GM18870 (cell line): ENCODE results near the gene GALNT5.
"Not testable (repeated sequence)": the region's sequence is repeated elsewhere in the genome, so short reads cannot be mapped to it uniquely, and the experiment has no call there.

Experiments
- ATAC-seq: cut with Tn5 transposase; IDR thresholded peaks from one replicate; pipeline ENCODE4 v1.9.1; 2021; ENCODE audit warnings: moderate library complexity; ENCODE audit not compliant: unreplicated experiment

Gene GALNT5

GRCh38 chr2:157246765-157247407 lies 10.6 kb upstream of the GALNT5 start:
- ATAC-seq: no peak

DNA sequence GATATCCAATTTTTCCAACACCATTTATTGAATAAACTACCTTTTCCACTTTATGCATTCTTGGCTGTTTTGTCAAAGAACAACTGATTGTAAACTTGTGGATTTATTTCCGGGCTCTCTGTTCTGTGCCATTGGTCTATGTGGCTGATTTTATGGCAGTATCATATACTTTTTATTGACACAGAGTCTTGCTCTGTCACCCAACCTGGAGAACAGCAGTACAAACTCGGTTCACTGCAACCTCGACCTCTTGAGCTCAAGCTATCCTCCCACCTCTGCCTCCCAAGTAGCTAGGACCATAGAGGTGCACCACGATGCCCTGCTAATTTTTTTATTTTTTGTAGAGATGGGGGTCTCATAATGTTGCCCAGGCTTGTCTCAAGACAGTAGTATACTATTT lies 6.7 kb upstream of the GALNT5 start:
- no peak for ATAC-seq

GRCh38 chr2:157251932-157252331 lies 5.6 kb upstream of the GALNT5 start:
- no peak for ATAC-seq

DNA sequence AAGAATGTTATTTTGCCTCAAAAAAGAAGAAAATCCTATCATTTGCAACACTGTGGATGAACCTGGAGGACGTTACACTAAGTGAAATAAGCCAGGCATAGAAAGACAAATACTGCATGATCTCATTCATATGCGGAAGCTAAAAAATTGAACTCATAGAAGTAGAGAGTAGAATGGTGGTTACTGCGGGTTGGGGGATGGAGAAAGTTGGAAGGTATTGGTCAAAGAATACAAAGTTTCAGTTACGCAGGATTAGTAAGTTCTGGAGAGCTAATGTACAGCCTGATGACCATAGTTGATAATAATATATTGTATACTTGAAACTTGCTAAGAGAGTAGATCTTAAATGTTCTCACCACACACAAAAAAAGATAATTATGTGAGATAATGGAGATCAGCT lies 5.0 kb upstream of the GALNT5 start:
- ATAC-seq: no peak

DNA sequence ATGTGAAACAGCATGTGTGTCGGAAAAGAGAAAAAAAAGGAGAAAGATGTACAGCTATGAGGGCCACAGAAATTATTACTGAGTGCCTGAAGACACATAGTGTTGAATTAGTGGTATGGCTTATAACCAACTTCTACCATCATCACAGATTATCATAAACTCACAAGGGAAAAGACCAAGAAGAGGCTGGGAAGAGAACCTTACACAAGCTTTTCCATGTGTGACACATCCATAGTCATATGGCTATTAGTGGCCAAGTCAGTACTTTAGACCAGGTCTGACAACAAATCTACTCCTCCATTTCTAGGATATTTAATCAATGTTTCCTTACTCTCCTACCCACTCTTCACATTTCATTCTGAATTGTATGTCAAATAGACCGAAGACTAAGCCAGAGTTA lies 3.5 kb upstream of the GALNT5 start:
- ATAC-seq: no peak

DNA sequence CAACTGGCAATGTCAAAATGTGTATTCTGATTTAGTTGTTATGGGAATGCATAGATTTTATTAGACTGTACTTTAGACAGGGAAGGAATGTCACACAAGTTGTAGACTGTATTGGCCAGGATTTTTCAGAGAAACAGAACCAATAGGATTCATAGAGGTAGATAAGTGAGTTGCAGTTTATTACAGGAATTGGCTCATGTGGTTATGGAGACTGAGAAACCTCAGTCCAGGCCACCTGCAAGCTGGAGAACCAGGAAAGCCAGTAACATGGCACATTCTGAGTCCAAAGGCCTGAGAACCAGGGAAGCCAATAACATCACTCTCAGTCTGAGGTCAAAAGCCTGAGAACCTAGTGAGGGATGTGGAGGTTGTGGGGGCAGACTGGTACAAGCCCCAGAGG lies 1.8 kb upstream of the GALNT5 start:
- ATAC-seq: no peak

DNA sequence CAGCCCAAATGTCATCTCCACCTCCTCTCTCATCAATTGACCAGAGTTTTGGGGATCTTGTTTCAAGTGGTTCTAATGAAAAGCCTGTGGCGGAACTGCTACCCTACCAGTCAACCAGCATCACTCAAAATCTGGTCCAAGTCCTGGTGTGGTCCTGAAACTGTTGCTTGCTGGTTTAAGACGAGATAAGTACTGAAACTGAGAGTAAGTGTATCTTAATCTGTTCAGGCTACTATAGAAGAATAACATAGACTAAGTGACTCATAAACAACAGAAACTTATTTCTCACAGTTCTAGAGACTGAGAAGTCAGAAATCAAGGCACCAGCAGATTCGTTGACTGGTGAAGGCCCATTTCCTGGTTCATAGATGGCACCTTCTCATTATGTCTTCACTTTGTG lies 879 bp upstream of the GALNT5 start:
- peak; percentile 99 for ATAC-seq

- ATAC-seq: no peak
These were observed 1.2 kb downstream of the GALNT5 start for GRCh38 chr2:157258520-157259326.

GRCh38 chr2:157259386-157259785 lies 1.9 kb downstream of the GALNT5 start:
- ATAC-seq: no peak

DNA sequence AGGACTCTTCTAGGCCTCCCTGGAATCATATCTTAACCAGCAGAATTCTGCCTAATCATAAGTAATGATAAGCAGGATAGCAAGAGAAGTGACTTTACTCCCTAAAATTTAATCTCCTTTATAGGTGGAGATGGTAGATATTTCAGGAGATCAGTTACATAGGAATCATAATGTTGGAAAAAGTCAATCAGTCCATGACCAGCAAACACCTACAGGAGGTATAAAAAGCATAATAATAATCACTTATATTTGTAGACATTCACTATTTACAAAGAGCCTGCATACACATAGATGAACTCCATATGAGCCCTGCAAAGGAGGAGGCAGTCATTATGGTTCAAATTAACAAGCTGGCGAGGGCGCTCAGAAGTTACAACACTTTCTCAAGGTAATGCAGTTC lies 2.5 kb downstream of the GALNT5 start:
- no peak for ATAC-seq

DNA sequence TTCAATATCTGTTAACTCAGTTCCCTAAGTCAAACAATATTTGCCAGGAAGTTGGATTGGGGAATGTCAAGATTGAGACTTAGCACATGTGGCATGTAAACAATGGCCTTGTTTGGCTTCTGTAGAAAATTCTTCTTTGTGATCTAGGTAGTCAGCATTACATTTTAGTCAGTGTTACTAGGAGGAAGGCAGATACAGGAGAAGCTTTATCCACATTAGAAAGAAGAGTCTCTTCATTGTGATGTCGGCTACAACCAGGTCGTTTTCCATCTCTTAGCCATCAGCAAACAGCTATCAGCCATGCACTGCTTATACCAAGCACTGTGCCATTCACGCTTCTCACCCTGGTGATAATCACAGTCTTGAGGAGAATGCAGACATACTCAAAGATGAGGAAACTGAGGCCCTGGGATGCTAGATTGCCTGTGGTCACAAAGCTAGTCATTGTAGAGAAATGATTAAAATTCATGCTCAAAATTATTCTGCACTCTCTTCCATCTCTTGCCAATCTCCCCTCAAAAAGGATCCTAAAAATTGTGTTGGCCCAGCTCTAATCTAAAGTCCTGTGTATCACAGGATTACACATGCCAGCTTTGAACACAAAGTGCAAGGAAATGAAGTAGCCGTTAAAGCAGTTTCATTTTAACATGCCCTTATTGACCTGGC lies 3.2 kb downstream of the GALNT5 start:
- ATAC-seq: no peak

- no peak for ATAC-seq
These were observed 3.8 kb downstream of the GALNT5 start for GRCh38 chr2:157261199-157261782.

DNA sequence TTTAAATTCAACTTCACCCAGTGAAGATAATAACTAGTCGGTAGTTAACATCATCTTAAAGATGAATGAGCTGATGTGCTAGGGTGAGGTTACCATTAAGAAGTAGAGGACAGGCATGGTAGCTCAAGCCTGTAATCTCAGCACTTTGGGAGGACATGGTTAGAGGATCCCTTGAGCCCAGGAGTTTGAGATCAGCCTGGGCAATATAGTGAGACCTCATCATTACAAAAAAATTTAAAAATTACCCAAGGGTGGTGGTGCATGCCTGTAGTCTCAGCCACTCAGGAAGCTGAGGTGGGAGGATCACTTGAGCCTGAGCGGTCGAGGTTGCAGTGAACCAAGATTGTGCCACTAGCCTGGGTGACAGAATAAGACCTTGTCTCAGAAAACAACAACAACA lies 4.7 kb downstream of the GALNT5 start:
- no peak for ATAC-seq

GRCh38 chr2:157264099-157264498 lies 6.6 kb downstream of the GALNT5 start:
- ATAC-seq: no peak

GRCh38 chr2:157265825-157266224 lies 8.3 kb downstream of the GALNT5 start:
- ATAC-seq: no peak

DNA sequence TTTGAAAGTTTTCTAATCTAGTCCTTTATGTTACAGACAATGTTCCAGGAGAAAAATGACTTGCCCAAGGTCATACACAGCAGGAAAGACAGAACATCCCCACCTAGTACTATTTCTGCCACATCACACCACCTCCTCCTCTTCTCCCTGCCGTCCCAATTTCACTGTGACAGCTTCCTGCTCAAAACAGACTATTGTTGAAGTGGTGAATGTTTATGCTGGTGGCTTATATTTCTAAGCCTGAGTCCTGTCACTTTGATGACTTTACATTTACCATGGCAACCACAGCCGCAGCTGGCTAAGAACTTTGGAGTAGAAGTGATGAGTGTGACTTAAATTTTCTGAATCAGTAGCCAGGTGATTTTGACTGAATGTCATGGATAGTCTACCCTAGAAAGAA lies 10.0 kb downstream of the GALNT5 start:
- ATAC-seq: no peak

GRCh38 chr2:157269060-157269459 lies 11.6 kb downstream of the GALNT5 start:
- no peak for ATAC-seq

- peak; percentile 58 for ATAC-seq
These were observed 12.4 kb downstream of the GALNT5 start for GRCh38 chr2:157269922-157270321.

DNA sequence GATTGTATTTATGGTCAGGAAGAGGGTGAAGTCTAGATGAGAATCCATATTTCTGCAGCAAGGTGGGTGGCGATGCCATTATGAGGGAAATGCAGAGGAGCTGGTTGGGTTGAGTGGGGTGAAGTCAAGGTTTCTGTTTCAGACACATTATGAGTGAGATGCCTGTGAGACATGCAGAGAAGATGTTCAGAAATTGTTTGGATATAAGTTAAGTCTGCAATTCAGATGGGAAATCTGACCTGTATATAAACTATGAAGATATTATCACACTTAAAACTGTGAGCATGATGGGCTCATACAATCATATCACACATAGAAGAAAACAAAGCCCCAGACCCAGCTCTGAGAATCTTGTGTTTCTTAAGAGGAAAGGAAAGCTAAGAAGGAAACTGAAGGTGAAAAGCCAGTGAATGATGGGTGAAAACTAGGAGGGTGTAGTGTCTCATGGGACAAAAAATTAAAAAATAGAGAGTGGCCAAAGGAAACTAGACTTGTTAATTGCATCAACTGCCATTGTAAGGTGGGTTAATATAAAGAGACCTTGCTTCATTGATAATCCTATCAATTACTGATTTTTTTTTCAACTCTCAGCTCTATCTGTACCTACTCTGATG lies 14.2 kb downstream of the GALNT5 start:
- no peak for ATAC-seq

GRCh38 chr2:157279311-157279710 lies 21.8 kb downstream of the GALNT5 start:
- not testable (repeated sequence) for ATAC-seq

GRCh38 chr2:157281316-157281715 lies 23.8 kb downstream of the GALNT5 start:
- no peak for ATAC-seq
